ENCODE results near the gene STARD9. TPM values are rescaled to one million over a fixed set of nuclear protein-coding genes. Genes with fewer than 3 reads are reported as not detected.

The STARD9 gene
- polyA plus RNA-seq, 1 of the 3 experiments (the other 2 are of a cell fraction) = 2.1 TPM

- Histone ChIP-seq H3K36me3 (replicated peaks in 1 of 2; ENCODE audit: control insufficient read depth in 1 of 2, insufficient read depth in 2 of 2, low read length in 1 of 2) (peaks cover 16 to 22% of the 10 kb centered on the region in 2 experiments), H3K9me2 (no peaks in the 10 kb centered on the region), H3K4me2 (no peak overlapping the region), H3K4me1 (ENCODE audit: control insufficient read depth in 1 of 2, insufficient read depth in 2 of 2, low read depth in 1 of 2, low read length in 1 of 2) (peaks cover 0 to 6% of the 10 kb centered on the region in 2 experiments; a peak in 1 of 4 replicates), H3K9ac (no peak overlapping the region), H3K4me3 (ENCODE audit: low read depth in 2 of 2, low read length in 1 of 2) (no peak overlapping the region), H2AFZ (ENCODE audit: low read depth) (no peak overlapping the region), H4K20me1 (ENCODE audit: insufficient read depth) (no peaks in the 10 kb centered on the region), H3K9me3 (no peaks in the 10 kb centered on the region), H3K27me3 (ENCODE audit: insufficient read depth) (no peaks in the 10 kb centered on the region), H3K79me2 (ENCODE audit: insufficient read depth) (peaks cover 2% of the 10 kb centered on the region; the same call in 1 of the 2 replicates), H3K27ac (ENCODE audit: low read depth in 2 of 2, low read length in 1 of 2) (no peak overlapping the region), H3F3A (replicated peaks; ENCODE audit: insufficient read depth) (peaks cover 12% of the 10 kb centered on the region)
- ChIA-PET CTCF (interaction anchor here (1.3 to 1.4 kb wide), 2 partner anchors 10 to 208 kb away, joined by 3 to 7 read pairs; no protein-coding TSS in a partner anchor), POLR2A (no interaction called here)
- TF ChIP-seq POLR2AphosphoS5 (IDR thresholded peaks at IDR 0.05; ENCODE audit: low read depth, low read length) (no peak), NRF1 (IDR thresholded peaks at IDR 0.05; ENCODE audit: low read depth, low read length) (no peak), SMC3 (IDR thresholded peaks at IDR 0.05; ENCODE audit: low read depth, low read length) (no peak), TAF1 (IDR thresholded peaks at IDR 0.05; ENCODE audit: borderline replicate concordance, low read depth, low read length) (no peak), MAX (IDR thresholded peaks at IDR 0.05; ENCODE audit: low read depth) (no peak), EP300 (IDR thresholded peaks at IDR 0.05; ENCODE audit: borderline replicate concordance in 1 of 2, low read depth in 1 of 2, low read length in 1 of 2) (no peak), JUND (IDR thresholded peaks at IDR 0.05) (no peak), GATA2 (CRISPR knock-in tag; IDR thresholded peaks at IDR 0.05) (no peak), TEAD4 (IDR thresholded peaks at IDR 0.05; ENCODE audit: borderline replicate concordance, insufficient read depth) (no peak), YY1 (IDR thresholded peaks at IDR 0.05; ENCODE audit: low read depth) (no peak), EZH2phosphoT487 (IDR thresholded peaks at IDR 0.05; ENCODE audit: borderline replicate concordance, low read depth) (no peak), TCF12 (IDR thresholded peaks at IDR 0.05) (no peak), RAD21 (IDR thresholded peaks at IDR 0.05; ENCODE audit: low read length) (no peak)
- TF ChIP-seq, protein P1, sequence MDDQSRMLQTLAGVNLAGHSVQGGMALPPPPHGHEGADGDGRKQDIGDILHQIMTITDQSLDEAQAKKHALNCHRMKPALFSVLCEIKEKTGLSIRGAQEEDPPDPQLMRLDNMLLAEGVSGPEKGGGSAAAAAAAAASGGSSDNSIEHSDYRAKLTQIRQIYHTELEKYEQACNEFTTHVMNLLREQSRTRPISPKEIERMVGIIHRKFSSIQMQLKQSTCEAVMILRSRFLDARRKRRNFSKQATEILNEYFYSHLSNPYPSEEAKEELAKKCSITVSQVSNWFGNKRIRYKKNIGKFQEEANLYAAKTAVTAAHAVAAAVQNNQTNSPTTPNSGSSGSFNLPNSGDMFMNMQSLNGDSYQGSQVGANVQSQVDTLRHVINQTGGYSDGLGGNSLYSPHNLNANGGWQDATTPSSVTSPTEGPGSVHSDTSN (IDR thresholded peaks at IDR 0.05) = no peak
- no peak for DNase-seq
- WGBS (ENCODE audit: low lambda C conversion rate) = 89% methylated on average over 5 of the region's 6 CpGs
Measured at GRCh38 chr15:42719043-42719442, 143.6 kb downstream of the STARD9 start.

GRCh38 chr15:42720071-42720470 lies 144.7 kb downstream of the STARD9 start:
- Histone ChIP-seq H3K4me3 (ENCODE audit: low read depth in 2 of 2, low read length in 1 of 2) (no peak overlapping the region), H3K27me3 (ENCODE audit: insufficient read depth) (no peaks in the 10 kb centered on the region), H3F3A (replicated peaks; ENCODE audit: insufficient read depth) (peaks cover 18% of the 10 kb centered on the region), H3K4me2 (no peak overlapping the region), H3K27ac (ENCODE audit: low read depth in 2 of 2, low read length in 1 of 2) (no peak overlapping the region), H3K36me3 (replicated peaks in 1 of 2; ENCODE audit: control insufficient read depth in 1 of 2, insufficient read depth in 2 of 2, low read length in 1 of 2) (peaks cover 20 to 32% of the 10 kb centered on the region in 2 experiments), H2AFZ (ENCODE audit: low read depth) (no peak overlapping the region), H3K9ac (no peak overlapping the region), H4K20me1 (ENCODE audit: insufficient read depth) (no peaks in the 10 kb centered on the region), H3K9me3 (no peaks in the 10 kb centered on the region), H3K79me2 (ENCODE audit: insufficient read depth) (peaks cover 2% of the 10 kb centered on the region; the same call in 1 of the 2 replicates), H3K9me2 (no peaks in the 10 kb centered on the region), H3K4me1 (ENCODE audit: control insufficient read depth in 1 of 2, insufficient read depth in 2 of 2, low read depth in 1 of 2, low read length in 1 of 2) (peaks cover 0 to 6% of the 10 kb centered on the region in 2 experiments; a peak in 1 of 4 replicates)
- 85% methylated on average over 3 of the region's 3 CpGs for WGBS (ENCODE audit: low lambda C conversion rate)
- TF ChIP-seq EP300 (IDR thresholded peaks at IDR 0.05; ENCODE audit: borderline replicate concordance in 1 of 2, low read depth in 1 of 2, low read length in 1 of 2) (no peak), YY1 (IDR thresholded peaks at IDR 0.05; ENCODE audit: low read depth) (no peak), USF2 (IDR thresholded peaks at IDR 0.05; ENCODE audit: borderline replicate concordance, low read depth, low read length) (no peak), IRF3 (IDR thresholded peaks at IDR 0.05; ENCODE audit: low read depth, low read length) (no peak), FOXM1 (IDR thresholded peaks at IDR 0.05; ENCODE audit: low read depth) (no peak)
- TF ChIP-seq, protein P2, sequence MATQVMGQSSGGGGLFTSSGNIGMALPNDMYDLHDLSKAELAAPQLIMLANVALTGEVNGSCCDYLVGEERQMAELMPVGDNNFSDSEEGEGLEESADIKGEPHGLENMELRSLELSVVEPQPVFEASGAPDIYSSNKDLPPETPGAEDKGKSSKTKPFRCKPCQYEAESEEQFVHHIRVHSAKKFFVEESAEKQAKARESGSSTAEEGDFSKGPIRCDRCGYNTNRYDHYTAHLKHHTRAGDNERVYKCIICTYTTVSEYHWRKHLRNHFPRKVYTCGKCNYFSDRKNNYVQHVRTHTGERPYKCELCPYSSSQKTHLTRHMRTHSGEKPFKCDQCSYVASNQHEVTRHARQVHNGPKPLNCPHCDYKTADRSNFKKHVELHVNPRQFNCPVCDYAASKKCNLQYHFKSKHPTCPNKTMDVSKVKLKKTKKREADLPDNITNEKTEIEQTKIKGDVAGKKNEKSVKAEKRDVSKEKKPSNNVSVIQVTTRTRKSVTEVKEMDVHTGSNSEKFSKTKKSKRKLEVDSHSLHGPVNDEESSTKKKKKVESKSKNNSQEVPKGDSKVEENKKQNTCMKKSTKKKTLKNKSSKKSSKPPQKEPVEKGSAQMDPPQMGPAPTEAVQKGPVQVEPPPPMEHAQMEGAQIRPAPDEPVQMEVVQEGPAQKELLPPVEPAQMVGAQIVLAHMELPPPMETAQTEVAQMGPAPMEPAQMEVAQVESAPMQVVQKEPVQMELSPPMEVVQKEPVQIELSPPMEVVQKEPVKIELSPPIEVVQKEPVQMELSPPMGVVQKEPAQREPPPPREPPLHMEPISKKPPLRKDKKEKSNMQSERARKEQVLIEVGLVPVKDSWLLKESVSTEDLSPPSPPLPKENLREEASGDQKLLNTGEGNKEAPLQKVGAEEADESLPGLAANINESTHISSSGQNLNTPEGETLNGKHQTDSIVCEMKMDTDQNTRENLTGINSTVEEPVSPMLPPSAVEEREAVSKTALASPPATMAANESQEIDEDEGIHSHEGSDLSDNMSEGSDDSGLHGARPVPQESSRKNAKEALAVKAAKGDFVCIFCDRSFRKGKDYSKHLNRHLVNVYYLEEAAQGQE (IDR thresholded peaks at IDR 0.05; ENCODE audit: low read depth, low read length) = no peak
- TF ChIP-seq, protein P3, sequence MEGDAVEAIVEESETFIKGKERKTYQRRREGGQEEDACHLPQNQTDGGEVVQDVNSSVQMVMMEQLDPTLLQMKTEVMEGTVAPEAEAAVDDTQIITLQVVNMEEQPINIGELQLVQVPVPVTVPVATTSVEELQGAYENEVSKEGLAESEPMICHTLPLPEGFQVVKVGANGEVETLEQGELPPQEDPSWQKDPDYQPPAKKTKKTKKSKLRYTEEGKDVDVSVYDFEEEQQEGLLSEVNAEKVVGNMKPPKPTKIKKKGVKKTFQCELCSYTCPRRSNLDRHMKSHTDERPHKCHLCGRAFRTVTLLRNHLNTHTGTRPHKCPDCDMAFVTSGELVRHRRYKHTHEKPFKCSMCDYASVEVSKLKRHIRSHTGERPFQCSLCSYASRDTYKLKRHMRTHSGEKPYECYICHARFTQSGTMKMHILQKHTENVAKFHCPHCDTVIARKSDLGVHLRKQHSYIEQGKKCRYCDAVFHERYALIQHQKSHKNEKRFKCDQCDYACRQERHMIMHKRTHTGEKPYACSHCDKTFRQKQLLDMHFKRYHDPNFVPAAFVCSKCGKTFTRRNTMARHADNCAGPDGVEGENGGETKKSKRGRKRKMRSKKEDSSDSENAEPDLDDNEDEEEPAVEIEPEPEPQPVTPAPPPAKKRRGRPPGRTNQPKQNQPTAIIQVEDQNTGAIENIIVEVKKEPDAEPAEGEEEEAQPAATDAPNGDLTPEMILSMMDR (IDR thresholded peaks at IDR 0.05) = no peak
- no peak for DNase-seq
- ChIA-PET POLR2A (interaction anchor here (1.2 kb wide), 1 partner anchor 13 kb away, joined by 3 read pairs; no protein-coding TSS in a partner anchor), CTCF (interaction anchor here (0.6 to 1.4 kb wide), 3 partner anchors 9 to 340 kb away, joined by 3 to 7 read pairs (median 3); no protein-coding TSS in a partner anchor)
